Measurements from ENCODE around the gene SKOR2. TPM values are rescaled to one million over a fixed set of nuclear protein-coding genes. Genes with fewer than 3 reads are reported as not detected.

SKOR2 gene
- total RNA-seq = not detected in 2 replicates
- total RNA-seq (2013) = not detected
- polyA plus RNA-seq = not detected in 2 replicates
- polyA minus RNA-seq = not detected in 2 replicates

- POLR2A ChIA-PET = no interaction called here
- CTCF ChIA-PET = no interaction called here
- no peak for DNase-seq
- Histone ChIP-seq H3K9me3 (ENCODE audit: control extremely low read depth in 1 of 3, control insufficient read depth in 2 of 3, insufficient read depth in 1 of 3, low read length in 2 of 3) (peaks cover 0 to 34% (median 0%) of the 10 kb centered on the region in 3 donors), H2AFZ (ENCODE audit: insufficient read depth, low read depth, low read length, poor library complexity, severe bottlenecking) (peak within 1 kb of the TSS; percentile 16), H3K4me3 (ENCODE audit: control extremely low read depth in 1 of 5, extremely low read depth in 1 of 5, insufficient read depth in 1 of 5, low read depth in 2 of 5, low read length in 4 of 5) (no peak within 1 kb of the TSS), H3K27ac (ENCODE audit: low read length in 2 of 2) (no peak within 1 kb of the TSS), H3K27me3 (replicated peaks in 1 of 4; ENCODE audit: control extremely low read depth in 1 of 4, control insufficient read depth in 3 of 4, insufficient read depth in 4 of 4, low read length in 3 of 4) (peaks cover 0 to 70% (median 56%) of the 10 kb centered on the region in 4 experiments), H3K4me1 (ENCODE audit: control insufficient read depth in 2 of 2, insufficient read depth in 2 of 2, low read length in 2 of 2) (peaks cover 0 to 6% of the 10 kb centered on the region in 2 donors), H3K4me2 (replicated peaks; ENCODE audit: low read depth, low read length, poor library complexity, severe bottlenecking) (no peak within 1 kb of the TSS), H3K79me2 (ENCODE audit: control insufficient read depth, insufficient read depth, low read length) (no peaks in the 10 kb centered on the region), H3K36me3 (replicated peaks in 1 of 2; ENCODE audit: control extremely low read depth in 1 of 2, control insufficient read depth in 1 of 2, extremely low read depth in 1 of 2, insufficient read depth in 2 of 2, low read length in 1 of 2) (no peaks in the 10 kb centered on the region), H3K9ac (ENCODE audit: low read length) (no peak within 1 kb of the TSS), H4K20me1 (ENCODE audit: control insufficient read depth, insufficient read depth, low read length, poor library complexity, severe bottlenecking) (no peaks in the 10 kb centered on the region)
- no peak for ATAC-seq (ENCODE audit: low read depth)
- H3K27me3 Mint-ChIP-seq = peaks cover 72% of the 10 kb centered on the region
- intact Hi-C loops (cut with micrococcal nuclease) = no loop called here
- TF ChIP-seq EZH2 (IDR thresholded peaks at IDR 0.05; ENCODE audit: borderline replicate concordance, insufficient read depth, low read depth, low read length, poor library complexity, severe bottlenecking) (no peak), CTCF (IDR thresholded peaks at IDR 0.05) (no peak)
- no peak within 1 kb of the TSS for H3K4me3 Mint-ChIP-seq
- 11% methylated on average over 45 of the region's 55 CpGs for WGBS (ENCODE audit: insufficient coverage)
- H3K27ac Mint-ChIP-seq = no peak within 1 kb of the TSS
- H3K9me3 Mint-ChIP-seq (ENCODE audit: insufficient read depth) = no peaks in the 10 kb centered on the region
- peaks cover 3% of the 10 kb centered on the region for H3K4me1 Mint-ChIP-seq
Observed at GRCh38 chr18:47251289-47252120, at the start of gene SKOR2. Gene SKOR2 (minus strand): TSS chr18:47251660. CDS start chr18:47249183, 2,477 bp downstream.

GRCh38 chr18:47296462-47296861 lies 45.0 kb upstream of the SKOR2 start:
- Mint-ChIP-seq H3K9me3 (ENCODE audit: insufficient read depth) (peaks cover 10% of the 10 kb centered on the region), H3K4me3 (no peak overlapping the region), H3K4me1 (no peaks in the 10 kb centered on the region), H3K27me3 (peaks cover 24% of the 10 kb centered on the region), H3K27ac (no peak overlapping the region)
- no peaks in the 10 kb centered on the region for H4K20me1 ChIP-seq (ENCODE audit: control insufficient read depth, insufficient read depth, low read length, poor library complexity, severe bottlenecking)
- no peak overlapping the region for H3K4me2 ChIP-seq (replicated peaks; ENCODE audit: low read depth, low read length, poor library complexity, severe bottlenecking)
- H3K9ac ChIP-seq (ENCODE audit: low read length) = no peak overlapping the region
- CTCF ChIA-PET = no interaction called here
- H3K27me3 ChIP-seq (replicated peaks in 1 of 4; ENCODE audit: control extremely low read depth in 1 of 4, control insufficient read depth in 3 of 4, insufficient read depth in 4 of 4, low read length in 3 of 4) = peaks cover 0 to 6% (median 0%) of the 10 kb centered on the region in 4 experiments
- no peaks in the 10 kb centered on the region for H3K79me2 ChIP-seq (ENCODE audit: control insufficient read depth, insufficient read depth, low read length)
- POLR2A ChIA-PET = no interaction called here
- TF ChIP-seq EZH2 (IDR thresholded peaks at IDR 0.05; ENCODE audit: borderline replicate concordance, insufficient read depth, low read depth, low read length, poor library complexity, severe bottlenecking) = no peak
- no peak for TF ChIP-seq CTCF (IDR thresholded peaks at IDR 0.05)
- no peaks in the 10 kb centered on the region for H3K36me3 ChIP-seq (replicated peaks in 1 of 2; ENCODE audit: control extremely low read depth in 1 of 2, control insufficient read depth in 1 of 2, extremely low read depth in 1 of 2, insufficient read depth in 2 of 2, low read length in 1 of 2)
- no peak overlapping the region for H3K27ac ChIP-seq (ENCODE audit: low read length in 2 of 2)
- intact Hi-C loops (cut with micrococcal nuclease) = no loop called here
- no peaks in the 10 kb centered on the region for H3K4me1 ChIP-seq (ENCODE audit: control insufficient read depth in 2 of 2, insufficient read depth in 2 of 2, low read length in 2 of 2)
- no peak overlapping the region for H2AFZ ChIP-seq (ENCODE audit: insufficient read depth, low read depth, low read length, poor library complexity, severe bottlenecking)
- no peak for ATAC-seq (ENCODE audit: low read depth)
- WGBS (ENCODE audit: insufficient coverage) = no CpG with 5 or more reads among the region's 1 CpG
- H3K4me3 ChIP-seq (ENCODE audit: control extremely low read depth in 1 of 5, extremely low read depth in 1 of 5, insufficient read depth in 1 of 5, low read depth in 2 of 5, low read length in 4 of 5) = no peak overlapping the region
- no peak for DNase-seq
- peaks cover 0 to 5% (median 0%) of the 10 kb centered on the region in 3 donors for H3K9me3 ChIP-seq (ENCODE audit: control extremely low read depth in 1 of 3, control insufficient read depth in 2 of 3, insufficient read depth in 1 of 3, low read length in 2 of 3)
